Ascending aorta (tissue), 2 donors: ENCODE data around the gene GRM8. TPM values are rescaled to one million over a fixed set of nuclear protein-coding genes. Genes with fewer than 3 reads are reported as not detected.

Experiments used
- DNase-seq, 2 donors: peaks; one replicate each; pipeline ENCODE4 v3.0.0-alpha.2; 2019; ENCODE audit warnings: low spot score in 2 of 2
- H3K27ac ChIP-seq, 2 donors: fragments of 200-600 bp; sonication (generic); one replicate each; pipeline ENCODE4 v1.5.1; 2016 to 2017; ENCODE audit warnings: mild to moderate bottlenecking in 1 of 2
- H3K27me3 ChIP-seq: fragments of 200-600 bp; sonication (generic); one replicate; pipeline ENCODE4 v1.5.1; 2017
- H3K36me3 ChIP-seq, 2 donors: fragments of 200-600 bp; sonication (generic); one replicate each; pipeline ENCODE4 v1.5.1; 2016
- H3K4me1 ChIP-seq, 2 donors: fragments of 200-600 bp; sonication (generic); one replicate each; pipeline ENCODE4 v1.5.1; 2016 to 2017; ENCODE audit warnings: mild to moderate bottlenecking in 1 of 2
- H3K4me3 ChIP-seq, 2 donors: fragments of 200-600 bp; sonication (generic); one replicate each; pipeline ENCODE4 v1.5.1; 2016 to 2017; ENCODE audit warnings: mild to moderate bottlenecking in 1 of 2
- H3K9me3 ChIP-seq, 2 donors: fragments of 200-600 bp; sonication (generic); one replicate each; pipeline ENCODE4 v1.5.1; 2016
- intact Hi-C: fragments of 100-400 bp; cut with DNase I; formaldehyde crosslinking; loops from one replicate; pipeline ENCODE4 v1.15.1; 2023
- total RNA-seq: library from RNA; depleted of rRNA; stranded (reverse); fragments of >200 nt; gene quantifications from one replicate; pipeline ENCODE4 v1.1.0, GENCODE V29; 2016
- TF ChIP-seq, protein P1 (sequence below), 3 experiments: fragments of 200-600 bp in 2 of 3; fragments of 450-650 bp in 1 of 3; sonication (generic) in 2 of 3; IDR thresholded peaks; one replicate each; pipeline ENCODE4 v1.5.1; 2016 to 2019; ENCODE audit warnings: antibody characterized with exemption in 3 of 3, mild to moderate bottlenecking in 1 of 3, moderate library complexity in 1 of 3

Gene GRM8
- not detected for total RNA-seq

DNA sequence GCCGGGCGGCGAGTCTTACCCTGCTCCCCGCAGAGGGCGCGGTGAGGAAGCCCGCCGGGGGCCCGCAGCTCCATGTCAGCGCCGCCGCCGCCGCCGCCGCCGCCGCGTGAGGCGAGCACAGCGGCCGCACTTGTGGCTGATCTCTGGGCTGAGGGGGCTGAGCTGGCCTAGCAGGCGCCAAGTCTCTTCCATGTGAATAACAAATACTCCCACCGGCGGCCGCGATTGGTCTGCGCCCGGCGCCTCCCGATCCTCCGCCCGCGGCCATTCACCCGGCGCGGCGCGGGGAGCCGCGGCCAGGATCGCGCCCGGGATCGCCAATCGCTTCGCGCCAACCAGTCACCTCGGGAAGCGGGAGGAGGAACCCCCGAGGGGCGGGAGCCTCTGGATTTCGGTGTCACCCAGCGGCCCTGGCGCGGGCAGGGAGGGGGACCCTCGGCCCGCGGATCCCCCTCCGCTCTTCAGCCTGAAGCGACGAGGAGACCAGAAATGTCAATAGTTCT, at the start of gene GRM8:
GRM8 (minus strand) TSS at position 164 of the 503 bp plus-strand sequence.
- H3K27me3 ChIP-seq = no peaks in the 10 kb centered on the region
- intact Hi-C loops = loop anchor here (2.0 to 5.0 kb wide), 2 partner anchors 140 to 334 kb away; partner anchors contain the start of genes ARF5, GCC1 and ZNF800
- peak in 1 of 2 donors; percentile 71 for DNase-seq

DNA sequence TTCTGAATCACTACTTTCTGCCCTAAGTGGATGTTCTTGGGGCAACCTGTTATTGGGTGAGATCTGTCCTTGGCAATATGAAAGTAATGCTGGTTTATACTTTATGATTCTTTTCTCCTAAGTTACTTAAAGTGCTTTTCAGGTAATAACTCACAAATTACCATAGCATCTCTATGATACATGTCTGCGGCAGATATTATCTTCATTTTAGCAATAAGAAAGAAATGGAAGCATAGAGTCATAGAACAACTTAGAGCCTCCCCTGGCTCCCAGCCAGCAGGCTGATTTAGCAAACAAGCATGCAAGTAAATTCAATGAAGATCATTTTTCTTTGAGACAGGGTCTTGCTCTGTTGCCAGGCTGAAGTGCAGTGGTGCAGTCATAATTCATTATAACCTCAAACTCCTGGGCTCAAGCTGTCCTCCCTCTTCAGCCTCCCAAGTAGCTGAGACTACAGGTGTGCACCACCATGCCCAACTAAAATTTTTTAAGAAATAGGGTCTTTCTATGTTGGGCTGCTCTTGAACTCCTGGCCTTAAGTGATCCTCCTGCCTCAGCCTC, 38.1 kb upstream of the GRM8 start:
- TF ChIP-seq, protein P1, sequence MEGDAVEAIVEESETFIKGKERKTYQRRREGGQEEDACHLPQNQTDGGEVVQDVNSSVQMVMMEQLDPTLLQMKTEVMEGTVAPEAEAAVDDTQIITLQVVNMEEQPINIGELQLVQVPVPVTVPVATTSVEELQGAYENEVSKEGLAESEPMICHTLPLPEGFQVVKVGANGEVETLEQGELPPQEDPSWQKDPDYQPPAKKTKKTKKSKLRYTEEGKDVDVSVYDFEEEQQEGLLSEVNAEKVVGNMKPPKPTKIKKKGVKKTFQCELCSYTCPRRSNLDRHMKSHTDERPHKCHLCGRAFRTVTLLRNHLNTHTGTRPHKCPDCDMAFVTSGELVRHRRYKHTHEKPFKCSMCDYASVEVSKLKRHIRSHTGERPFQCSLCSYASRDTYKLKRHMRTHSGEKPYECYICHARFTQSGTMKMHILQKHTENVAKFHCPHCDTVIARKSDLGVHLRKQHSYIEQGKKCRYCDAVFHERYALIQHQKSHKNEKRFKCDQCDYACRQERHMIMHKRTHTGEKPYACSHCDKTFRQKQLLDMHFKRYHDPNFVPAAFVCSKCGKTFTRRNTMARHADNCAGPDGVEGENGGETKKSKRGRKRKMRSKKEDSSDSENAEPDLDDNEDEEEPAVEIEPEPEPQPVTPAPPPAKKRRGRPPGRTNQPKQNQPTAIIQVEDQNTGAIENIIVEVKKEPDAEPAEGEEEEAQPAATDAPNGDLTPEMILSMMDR (IDR thresholded peaks at IDR 0.05) = no peak
- Histone ChIP-seq H3K36me3 (no peaks in the 10 kb centered on the region), H3K27me3 (no peaks in the 10 kb centered on the region), H3K4me1 (no peaks in the 10 kb centered on the region), H3K9me3 (no peaks in the 10 kb centered on the region), H3K4me3 (no peak overlapping the region), H3K27ac (no peak overlapping the region)
- no peak for DNase-seq
- intact Hi-C loops = no loop called here

More for the DNA sequence above, at the start of gene GRM8:
- H3K27ac ChIP-seq = peak within 1 kb of the TSS; percentile 8 to 45
- TF ChIP-seq, protein P1 (IDR thresholded peaks at IDR 0.05) = no peak
- H3K4me1 ChIP-seq = peaks cover 15 to 18% of the 10 kb centered on the region in 2 donors
- H3K36me3 ChIP-seq = no peaks in the 10 kb centered on the region
- peak within 1 kb of the TSS; percentile 53 to 96 for H3K4me3 ChIP-seq
- no peaks in the 10 kb centered on the region for H3K9me3 ChIP-seq

DNA sequence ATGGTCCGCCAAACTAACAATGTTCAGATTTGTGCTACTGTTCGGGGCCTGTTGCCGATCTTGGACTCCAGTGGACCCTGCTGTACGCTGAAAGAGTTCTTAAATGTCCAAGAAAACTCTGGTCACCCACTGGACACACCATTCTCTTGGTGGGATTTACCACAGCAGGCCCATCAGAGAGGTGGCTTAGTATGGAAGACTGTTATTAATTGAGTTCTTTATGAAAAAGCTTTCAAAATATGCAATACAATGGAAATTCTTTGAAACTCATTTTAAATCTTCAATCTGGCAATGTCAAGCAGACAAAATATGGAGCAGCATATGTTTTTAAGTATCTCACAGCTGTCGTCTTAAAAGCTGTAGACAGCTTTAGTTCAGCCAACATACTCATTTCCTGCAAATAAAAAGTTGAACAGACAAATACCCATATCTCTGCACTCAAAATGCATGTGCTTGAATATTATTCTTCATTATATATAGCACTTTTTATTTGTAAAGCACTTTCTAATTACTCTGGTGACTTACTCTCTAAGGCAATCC, 37.4 kb upstream of the GRM8 start:
- H3K4me1 ChIP-seq = no peaks in the 10 kb centered on the region
- DNase-seq = no peak
- no peaks in the 10 kb centered on the region for H3K36me3 ChIP-seq
- no peaks in the 10 kb centered on the region for H3K27me3 ChIP-seq
- intact Hi-C loops = no loop called here
- H3K9me3 ChIP-seq = no peaks in the 10 kb centered on the region
- H3K4me3 ChIP-seq = no peak overlapping the region
- no peak overlapping the region for H3K27ac ChIP-seq
- TF ChIP-seq, protein P1 (IDR thresholded peaks at IDR 0.05) = no peak

- Histone ChIP-seq H3K27ac (no peak overlapping the region), H3K9me3 (no peaks in the 10 kb centered on the region), H3K27me3 (no peaks in the 10 kb centered on the region), H3K4me3 (no peak overlapping the region), H3K4me1 (no peaks in the 10 kb centered on the region), H3K36me3 (no peaks in the 10 kb centered on the region)
- TF ChIP-seq, protein P1 (IDR thresholded peaks at IDR 0.05) = no peak
- intact Hi-C loops = no loop called here
- DNase-seq = no peak
Measured at GRCh38 chr7:127287133-127287532, 34.4 kb upstream of the GRM8 start.

DNA sequence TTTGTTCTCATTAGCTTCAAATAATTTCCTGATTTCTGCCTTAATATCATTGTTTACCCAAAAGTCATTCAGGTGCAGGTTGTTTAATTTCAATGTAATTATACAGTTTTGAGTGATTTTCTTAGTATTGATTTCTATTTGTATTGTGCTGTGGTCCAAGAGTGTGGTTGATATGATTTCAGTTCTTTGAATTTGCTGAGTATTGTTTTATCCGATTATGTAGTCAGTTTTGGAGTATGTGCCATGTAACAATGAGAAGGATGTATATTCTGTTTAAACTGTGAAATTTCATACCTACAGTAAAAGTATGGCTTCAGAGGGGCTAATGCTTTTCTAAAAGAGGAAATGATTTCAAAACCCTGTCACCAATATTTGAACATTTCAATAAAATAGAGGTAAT, 17.4 kb upstream of the GRM8 start:
- Histone ChIP-seq H3K36me3 (no peaks in the 10 kb centered on the region), H3K9me3 (no peaks in the 10 kb centered on the region), H3K27me3 (no peaks in the 10 kb centered on the region), H3K4me3 (no peak overlapping the region), H3K27ac (no peak overlapping the region), H3K4me1 (no peaks in the 10 kb centered on the region)
- TF ChIP-seq, protein P1 (IDR thresholded peaks at IDR 0.05) = no peak
- DNase-seq = no peak
- intact Hi-C loops = no loop called here
